Body of pancreas (tissue), 4 donors: ENCODE measurements around the gene KREMEN1.

Source experiments
- POLR2A ChIP-seq, 3 donors: fragments of 450-650 bp; IDR thresholded peaks; one replicate each; pipeline ENCODE4 v1.6.1; 2016; ENCODE audit warnings: antibody characterized with exemption in 3 of 3, mild to moderate bottlenecking in 2 of 3
- TF ChIP-seq, protein P1 (sequence below), 7 experiments: fragments of 450-650 bp in 4 of 7; fragments of 200-600 bp in 3 of 7; sonication (generic) in 3 of 7; IDR thresholded peaks; one replicate each; pipeline ENCODE4 v1.5.1; 2016 to 2019; ENCODE audit warnings: antibody characterized with exemption in 7 of 7

DNA sequence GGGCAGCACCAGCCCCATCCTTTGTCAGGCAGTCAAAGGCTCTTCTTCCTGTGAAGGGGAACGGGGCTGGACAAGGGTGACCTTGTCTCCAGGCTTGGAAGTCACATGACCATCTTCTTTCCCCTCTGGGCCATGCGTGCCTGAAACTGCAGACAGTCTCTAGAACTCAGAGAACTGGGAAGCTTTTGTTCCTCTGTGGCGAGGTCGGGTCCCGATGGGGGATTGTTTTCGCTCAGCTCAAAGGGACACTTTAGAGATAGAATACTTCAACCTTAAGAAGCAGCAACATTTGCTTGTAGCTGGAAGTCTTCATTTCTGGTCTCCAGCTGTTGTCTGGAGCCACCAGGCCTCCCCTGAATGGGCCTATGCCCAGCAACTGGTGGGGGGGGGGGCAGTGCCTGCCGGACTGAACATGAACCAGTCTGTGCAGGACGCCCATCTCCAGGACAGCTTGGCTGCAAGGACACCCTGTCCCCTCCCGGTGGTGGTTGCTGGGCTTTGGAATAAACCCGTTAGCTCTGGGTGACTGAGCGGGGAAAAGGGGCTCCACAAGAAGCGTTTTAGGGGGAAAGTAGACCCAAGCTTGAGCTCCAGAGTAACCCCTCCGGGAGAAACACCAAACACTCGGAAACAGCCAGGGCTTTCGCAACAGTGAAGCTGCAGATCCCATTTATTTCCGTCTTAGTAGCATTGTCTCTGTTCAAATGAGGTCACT, 77.2 kb downstream of the KREMEN1 start:
- TF ChIP-seq, protein P1, sequence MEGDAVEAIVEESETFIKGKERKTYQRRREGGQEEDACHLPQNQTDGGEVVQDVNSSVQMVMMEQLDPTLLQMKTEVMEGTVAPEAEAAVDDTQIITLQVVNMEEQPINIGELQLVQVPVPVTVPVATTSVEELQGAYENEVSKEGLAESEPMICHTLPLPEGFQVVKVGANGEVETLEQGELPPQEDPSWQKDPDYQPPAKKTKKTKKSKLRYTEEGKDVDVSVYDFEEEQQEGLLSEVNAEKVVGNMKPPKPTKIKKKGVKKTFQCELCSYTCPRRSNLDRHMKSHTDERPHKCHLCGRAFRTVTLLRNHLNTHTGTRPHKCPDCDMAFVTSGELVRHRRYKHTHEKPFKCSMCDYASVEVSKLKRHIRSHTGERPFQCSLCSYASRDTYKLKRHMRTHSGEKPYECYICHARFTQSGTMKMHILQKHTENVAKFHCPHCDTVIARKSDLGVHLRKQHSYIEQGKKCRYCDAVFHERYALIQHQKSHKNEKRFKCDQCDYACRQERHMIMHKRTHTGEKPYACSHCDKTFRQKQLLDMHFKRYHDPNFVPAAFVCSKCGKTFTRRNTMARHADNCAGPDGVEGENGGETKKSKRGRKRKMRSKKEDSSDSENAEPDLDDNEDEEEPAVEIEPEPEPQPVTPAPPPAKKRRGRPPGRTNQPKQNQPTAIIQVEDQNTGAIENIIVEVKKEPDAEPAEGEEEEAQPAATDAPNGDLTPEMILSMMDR (IDR thresholded peaks at IDR 0.05), result no peak
- no peak for TF ChIP-seq POLR2A (IDR thresholded peaks at IDR 0.05)
